ENCODE data around the gene TAF6. TPM values are rescaled to one million over a fixed set of nuclear protein-coding genes. Genes with fewer than 3 reads are reported as not detected.

The TAF6 gene
- total RNA-seq, 6 experiments from 2014 or later = 11.1 to 27.2 (median 15.8) TPM

GRCh38 chr7:100095289-100095688 is 23.9 kb downstream of the TAF6 start:
- intact Hi-C loops (cut with DNase I) = no loop called here
- no peak for DNase-seq
- Histone ChIP-seq H3K4me3 (no peak overlapping the region), H3K4me1 (peaks cover 0 to 6% (median 0%) of the 10 kb centered on the region in 4 donors), H3K36me3 (peaks cover 8 to 94% (median 55%) of the 10 kb centered on the region in 4 donors), H3K27me3 (no peaks in the 10 kb centered on the region), H3K27ac (no peak overlapping the region), H3K9me3 (no peaks in the 10 kb centered on the region)
- no peak for ATAC-seq
- TF ChIP-seq, protein P1, sequence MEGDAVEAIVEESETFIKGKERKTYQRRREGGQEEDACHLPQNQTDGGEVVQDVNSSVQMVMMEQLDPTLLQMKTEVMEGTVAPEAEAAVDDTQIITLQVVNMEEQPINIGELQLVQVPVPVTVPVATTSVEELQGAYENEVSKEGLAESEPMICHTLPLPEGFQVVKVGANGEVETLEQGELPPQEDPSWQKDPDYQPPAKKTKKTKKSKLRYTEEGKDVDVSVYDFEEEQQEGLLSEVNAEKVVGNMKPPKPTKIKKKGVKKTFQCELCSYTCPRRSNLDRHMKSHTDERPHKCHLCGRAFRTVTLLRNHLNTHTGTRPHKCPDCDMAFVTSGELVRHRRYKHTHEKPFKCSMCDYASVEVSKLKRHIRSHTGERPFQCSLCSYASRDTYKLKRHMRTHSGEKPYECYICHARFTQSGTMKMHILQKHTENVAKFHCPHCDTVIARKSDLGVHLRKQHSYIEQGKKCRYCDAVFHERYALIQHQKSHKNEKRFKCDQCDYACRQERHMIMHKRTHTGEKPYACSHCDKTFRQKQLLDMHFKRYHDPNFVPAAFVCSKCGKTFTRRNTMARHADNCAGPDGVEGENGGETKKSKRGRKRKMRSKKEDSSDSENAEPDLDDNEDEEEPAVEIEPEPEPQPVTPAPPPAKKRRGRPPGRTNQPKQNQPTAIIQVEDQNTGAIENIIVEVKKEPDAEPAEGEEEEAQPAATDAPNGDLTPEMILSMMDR (IDR thresholded peaks at IDR 0.05) = no peak
- no peak for TF ChIP-seq POLR2A (IDR thresholded peaks at IDR 0.05)
- 84% methylated on average over 4 of the region's 9 CpGs for WGBS (ENCODE audit: insufficient coverage, low coverage, low lambda C conversion rate, missing lambda C conversion rate)

DNA sequence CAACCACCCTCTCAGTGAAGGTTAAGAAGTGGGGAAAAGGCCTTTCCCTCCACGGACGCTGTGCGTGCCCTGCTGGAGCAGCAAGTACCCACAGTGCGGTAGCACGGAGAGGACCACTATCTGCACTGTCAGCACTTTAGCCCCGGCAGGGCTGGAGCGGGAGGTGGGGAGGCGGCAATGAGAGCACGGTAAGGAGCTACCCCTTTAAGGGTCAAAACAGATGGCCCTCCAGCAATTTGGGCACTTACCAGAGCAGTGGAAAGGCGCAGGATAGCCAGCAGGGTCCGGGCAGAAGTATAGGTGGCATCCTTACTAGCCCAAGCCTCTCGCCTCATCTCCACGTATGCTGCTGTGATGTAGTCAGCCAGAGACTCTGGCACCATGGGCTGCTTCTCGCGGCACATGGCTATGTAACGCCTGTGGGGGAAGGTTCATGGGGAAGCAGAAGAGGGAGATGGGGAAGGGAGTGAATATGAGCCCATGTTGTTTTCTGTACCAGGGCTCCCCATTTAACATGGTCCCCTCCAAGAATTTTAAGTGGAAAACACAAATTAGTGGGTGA is 25.2 kb downstream of the TAF6 start:
- ATAC-seq = no peak
- intact Hi-C loops (cut with DNase I) = no loop called here
- peaks cover 8 to 87% (median 52%) of the 10 kb centered on the region in 4 donors for H3K36me3 ChIP-seq
- H3K9me3 ChIP-seq = no peaks in the 10 kb centered on the region
- TF ChIP-seq POLR2A (IDR thresholded peaks at IDR 0.05) = no peak
- TF ChIP-seq, protein P1 (IDR thresholded peaks at IDR 0.05) = no peak
- no peaks in the 10 kb centered on the region for H3K27me3 ChIP-seq
- no peak overlapping the region for H3K4me3 ChIP-seq
- H3K27ac ChIP-seq = no peak overlapping the region
- peaks cover 0 to 8% (median 0%) of the 10 kb centered on the region in 4 donors for H3K4me1 ChIP-seq
- DNase-seq = no peak
- WGBS (ENCODE audit: insufficient coverage, low coverage, low lambda C conversion rate, missing lambda C conversion rate) = 76% methylated on average over 9 of the region's 16 CpGs

DNA sequence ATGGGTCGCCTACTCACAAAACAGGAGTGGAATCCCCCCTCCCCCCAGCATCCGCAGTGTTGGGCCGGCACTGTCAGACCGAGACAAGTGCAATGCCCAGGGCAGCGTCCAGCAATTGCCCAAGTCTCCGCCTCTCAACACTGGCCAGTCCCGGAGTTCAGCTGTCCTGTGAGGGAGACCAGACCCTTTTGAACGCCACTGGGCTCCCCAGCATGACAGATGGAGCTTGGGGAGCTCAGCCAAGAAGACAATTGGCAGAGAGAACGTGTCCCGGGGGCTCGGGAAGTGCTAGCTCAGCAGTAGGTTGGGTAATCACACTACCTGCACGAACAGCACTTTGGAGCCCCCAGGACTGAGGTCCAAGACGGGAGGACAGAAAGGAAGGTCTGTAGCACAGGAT is 25.7 kb downstream of the TAF6 start:
- Histone ChIP-seq H3K4me3 (no peak overlapping the region), H3K36me3 (peaks cover 8 to 82% (median 49%) of the 10 kb centered on the region in 4 donors), H3K27ac (no peak overlapping the region), H3K27me3 (no peaks in the 10 kb centered on the region), H3K4me1 (peaks cover 0 to 8% (median 0%) of the 10 kb centered on the region in 4 donors), H3K9me3 (no peaks in the 10 kb centered on the region)
- TF ChIP-seq, protein P1 (IDR thresholded peaks at IDR 0.05) = no peak
- no peak for TF ChIP-seq POLR2A (IDR thresholded peaks at IDR 0.05)
- DNase-seq (no peak), ATAC-seq (peak in 3 of 4 donors; percentile 6 to 19 (median 11))
- WGBS (ENCODE audit: insufficient coverage, low coverage, low lambda C conversion rate, missing lambda C conversion rate) = 24% methylated on average over 6 of the region's 13 CpGs
- intact Hi-C loops (cut with DNase I) = no loop called here

DNA sequence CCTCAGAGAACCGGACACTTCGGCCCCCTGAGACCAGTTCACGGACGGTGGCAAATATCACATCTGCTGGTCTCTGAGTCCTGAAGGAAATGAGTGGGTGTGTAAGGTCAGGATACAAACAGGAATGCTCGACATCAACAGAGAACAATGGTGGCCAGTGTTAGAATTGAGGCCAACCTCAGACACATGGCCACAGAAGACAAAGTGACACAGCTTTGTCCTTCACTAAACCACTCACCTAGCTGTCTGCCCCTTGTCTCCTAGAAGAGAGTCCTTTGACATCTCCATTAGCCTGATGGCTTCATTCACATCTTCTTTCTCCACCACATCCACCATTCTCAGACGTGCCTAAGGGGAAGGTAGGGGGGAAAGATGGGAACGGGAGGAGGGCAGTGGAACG is 26.1 kb downstream of the TAF6 start:
- Histone ChIP-seq H3K27ac (no peak overlapping the region), H3K9me3 (no peaks in the 10 kb centered on the region), H3K4me3 (no peak overlapping the region), H3K36me3 (peaks cover 8 to 77% (median 46%) of the 10 kb centered on the region in 4 donors), H3K27me3 (no peaks in the 10 kb centered on the region), H3K4me1 (peaks cover 0 to 8% (median 2%) of the 10 kb centered on the region in 4 donors)
- intact Hi-C loops (cut with DNase I) = no loop called here
- 33% methylated on average over 1 of the region's 8 CpGs for WGBS (ENCODE audit: insufficient coverage, low coverage, low lambda C conversion rate, missing lambda C conversion rate)
- no peak for ATAC-seq
- TF ChIP-seq, protein P1 (IDR thresholded peaks at IDR 0.05) = no peak
- no peak for TF ChIP-seq POLR2A (IDR thresholded peaks at IDR 0.05)
- no peak for DNase-seq
